GM06990 (cell line): ENCODE data around the gene MYMX.

Experiments
- DNase-seq: peaks from one replicate; pipeline ENCODE4 v3.0.0-alpha.2; 2011; ENCODE audit not compliant: insufficient read length; ENCODE audit errors: extremely low read depth
- H3K27me3 ChIP-seq: replicated peaks from 2 replicates; pipeline ENCODE4 v1.6.0; 2011; ENCODE audit warnings: low read length; ENCODE audit not compliant: control insufficient read depth, insufficient read depth
- H3K36me3 ChIP-seq: 2 replicates; pipeline ENCODE4 v1.5.1; 2011; ENCODE audit warnings: low read length; ENCODE audit not compliant: control insufficient read depth, insufficient read depth
- H3K4me3 ChIP-seq: replicated peaks from 2 replicates; pipeline ENCODE4 v1.5.1; 2011; ENCODE audit warnings: low read depth, mild to moderate bottlenecking, control low read depth, low read length
- TF ChIP-seq, protein P1 (sequence below): IDR thresholded peaks from 2 replicates; pipeline ENCODE4 v1.5.1; 2011; ENCODE audit warnings: low read length, control low read depth, mild to moderate bottlenecking, inconsistent platforms; ENCODE audit not compliant: insufficient read depth, poor library complexity, severe bottlenecking

MYMX gene

DNA sequence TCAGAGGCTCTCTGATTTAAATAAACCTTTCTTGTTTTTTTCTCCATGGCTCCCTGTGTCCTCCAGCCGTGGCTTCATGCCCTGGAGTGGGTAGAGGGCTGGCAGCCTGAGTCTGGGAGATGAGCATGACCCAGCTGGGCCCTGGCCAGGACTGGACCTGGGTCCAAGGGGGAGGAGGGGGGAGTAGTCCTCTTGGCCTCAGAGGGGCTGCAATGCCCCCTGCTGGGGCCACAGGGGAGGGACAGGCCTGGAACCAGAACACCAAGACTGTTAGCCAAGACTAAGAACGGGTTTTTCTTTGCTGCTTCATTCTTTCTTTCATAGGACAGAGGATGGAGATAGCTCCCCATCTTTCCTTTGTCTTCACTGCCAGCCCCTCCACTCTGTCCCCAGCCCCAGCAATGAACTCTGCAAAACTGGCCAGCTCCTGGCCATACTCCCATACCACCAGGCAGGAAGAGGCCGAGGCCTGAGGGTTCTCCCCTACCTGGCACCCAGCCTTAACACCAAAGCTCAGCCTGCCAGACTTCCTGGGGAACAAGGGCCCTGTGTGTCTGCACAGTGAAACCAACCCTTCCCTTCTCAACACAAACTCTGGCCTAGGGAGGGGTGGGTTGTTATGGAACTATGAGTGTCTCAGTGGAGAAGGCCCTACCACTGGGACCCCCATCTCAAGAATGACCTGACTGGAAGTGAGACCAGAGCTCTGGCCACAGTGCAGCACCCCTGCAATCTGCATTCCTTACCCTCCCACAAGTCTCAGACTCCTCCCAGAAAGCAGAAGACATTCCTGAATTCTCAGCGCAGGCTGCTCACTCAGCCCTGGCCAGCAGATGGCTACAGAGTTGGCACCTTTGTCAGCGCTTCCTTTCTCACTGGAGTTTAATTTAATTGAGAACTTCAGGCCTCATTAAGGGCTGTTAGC is 17.6 kb downstream of the MYMX start:
- Histone ChIP-seq H3K27me3 (no peaks in the 10 kb centered on the region), H3K4me3 (no peak overlapping the region), H3K36me3 (peaks cover 22% of the 10 kb centered on the region)
- TF ChIP-seq, protein P1, sequence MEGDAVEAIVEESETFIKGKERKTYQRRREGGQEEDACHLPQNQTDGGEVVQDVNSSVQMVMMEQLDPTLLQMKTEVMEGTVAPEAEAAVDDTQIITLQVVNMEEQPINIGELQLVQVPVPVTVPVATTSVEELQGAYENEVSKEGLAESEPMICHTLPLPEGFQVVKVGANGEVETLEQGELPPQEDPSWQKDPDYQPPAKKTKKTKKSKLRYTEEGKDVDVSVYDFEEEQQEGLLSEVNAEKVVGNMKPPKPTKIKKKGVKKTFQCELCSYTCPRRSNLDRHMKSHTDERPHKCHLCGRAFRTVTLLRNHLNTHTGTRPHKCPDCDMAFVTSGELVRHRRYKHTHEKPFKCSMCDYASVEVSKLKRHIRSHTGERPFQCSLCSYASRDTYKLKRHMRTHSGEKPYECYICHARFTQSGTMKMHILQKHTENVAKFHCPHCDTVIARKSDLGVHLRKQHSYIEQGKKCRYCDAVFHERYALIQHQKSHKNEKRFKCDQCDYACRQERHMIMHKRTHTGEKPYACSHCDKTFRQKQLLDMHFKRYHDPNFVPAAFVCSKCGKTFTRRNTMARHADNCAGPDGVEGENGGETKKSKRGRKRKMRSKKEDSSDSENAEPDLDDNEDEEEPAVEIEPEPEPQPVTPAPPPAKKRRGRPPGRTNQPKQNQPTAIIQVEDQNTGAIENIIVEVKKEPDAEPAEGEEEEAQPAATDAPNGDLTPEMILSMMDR = peak; percentile 74
- DNase-seq = no peak

DNA sequence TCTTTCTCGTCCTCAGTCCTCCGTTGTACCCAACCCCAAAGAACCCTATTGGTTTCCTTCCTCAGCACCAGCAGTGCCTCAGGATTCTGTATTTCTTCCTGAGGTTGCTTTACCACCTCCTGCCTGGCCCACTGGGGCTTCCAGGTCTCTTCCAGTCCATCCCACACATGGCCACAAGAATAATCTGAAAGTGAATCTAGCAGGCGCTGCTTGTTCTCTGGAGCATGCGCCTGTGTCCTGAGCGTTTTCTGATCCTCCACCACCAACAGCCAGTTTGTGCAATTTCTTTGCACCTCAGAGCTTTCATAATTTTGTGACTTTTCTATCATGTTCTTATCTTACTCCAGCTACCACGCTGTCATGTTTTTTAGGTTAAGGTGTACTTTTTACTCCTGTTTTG is 18.5 kb downstream of the MYMX start:
- no peak overlapping the region for H3K4me3 ChIP-seq
- TF ChIP-seq, protein P1 = no peak
- peaks cover 16% of the 10 kb centered on the region for H3K36me3 ChIP-seq
- no peaks in the 10 kb centered on the region for H3K27me3 ChIP-seq
- DNase-seq = no peak

DNA sequence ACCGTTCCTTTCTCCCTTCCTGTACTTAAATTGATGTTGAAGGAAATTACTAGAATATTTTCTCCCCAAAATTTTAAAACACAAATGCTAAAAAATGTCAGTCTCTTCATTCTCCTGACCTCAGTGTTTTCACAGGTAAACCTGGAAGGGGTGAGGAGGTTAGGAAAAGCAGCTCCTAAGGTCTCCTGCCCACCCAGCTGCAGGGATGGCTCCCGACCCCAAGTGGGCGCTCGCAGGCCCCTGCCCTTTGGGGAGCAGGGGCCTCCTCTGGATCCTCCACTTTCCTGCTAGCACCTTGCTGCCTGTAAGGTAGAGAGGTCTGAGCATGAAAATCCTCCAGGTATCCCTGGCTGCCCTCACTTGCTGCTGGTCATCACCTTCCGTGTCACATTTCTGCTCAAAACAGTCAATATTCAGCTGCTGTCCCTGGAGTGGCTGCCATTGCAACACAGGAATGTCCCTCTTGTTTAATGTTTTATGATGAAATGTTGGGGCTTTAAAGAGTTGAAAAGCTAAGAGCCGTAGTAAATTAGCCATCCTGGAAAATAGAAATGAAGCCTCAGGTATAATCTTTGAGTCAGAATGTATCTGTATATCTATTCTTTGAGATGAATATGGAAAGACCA is 19.3 kb downstream of the MYMX start:
- H3K27me3 ChIP-seq = no peaks in the 10 kb centered on the region
- H3K36me3 ChIP-seq = peaks cover 15% of the 10 kb centered on the region
- TF ChIP-seq, protein P1 = peak; percentile 2
- H3K4me3 ChIP-seq = no peak overlapping the region
- DNase-seq = no peak

DNA sequence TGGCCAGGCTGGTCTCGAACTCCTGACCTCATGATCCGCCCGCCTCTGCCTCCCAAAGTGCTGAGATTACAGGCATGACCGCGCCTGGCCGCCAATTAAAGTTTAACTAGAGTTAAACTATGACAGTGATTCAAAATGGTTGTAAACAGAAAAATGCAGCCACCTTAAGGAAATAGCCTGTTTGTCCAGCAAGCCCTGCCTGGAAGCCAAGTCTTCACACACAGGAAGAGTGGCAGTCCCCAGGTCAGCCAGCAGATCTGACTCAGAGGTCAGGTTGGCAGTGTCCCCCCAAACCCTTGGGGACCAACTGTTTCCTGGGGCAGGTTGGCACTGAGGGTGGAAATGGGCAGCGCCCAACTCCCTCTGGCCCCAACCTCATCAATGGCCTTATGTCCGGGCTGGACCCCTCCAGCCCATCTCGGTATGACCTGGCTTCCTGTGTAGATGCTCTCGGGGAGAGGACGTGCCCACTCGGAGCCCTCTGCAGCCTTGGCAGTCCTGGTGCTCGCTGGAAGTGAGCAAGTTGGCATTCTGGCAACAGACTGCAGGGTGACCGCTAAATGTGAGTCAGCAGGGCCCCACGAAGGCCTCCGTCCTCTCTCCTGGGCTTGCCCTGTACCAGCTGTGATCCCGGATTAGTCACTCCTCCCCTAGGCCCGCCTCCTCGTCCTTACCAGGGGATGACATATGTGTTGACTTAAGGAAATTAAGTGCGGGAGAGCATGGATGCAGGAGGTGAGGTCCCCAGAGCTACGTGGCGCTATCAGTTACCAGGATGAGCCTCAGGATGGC is 20.5 kb downstream of the MYMX start:
- Histone ChIP-seq H3K27me3 (no peaks in the 10 kb centered on the region), H3K4me3 (peak overlapping the region; percentile 71), H3K36me3 (peaks cover 9% of the 10 kb centered on the region)
- DNase-seq = peak; percentile 67
- TF ChIP-seq, protein P1 = no peak

DNA sequence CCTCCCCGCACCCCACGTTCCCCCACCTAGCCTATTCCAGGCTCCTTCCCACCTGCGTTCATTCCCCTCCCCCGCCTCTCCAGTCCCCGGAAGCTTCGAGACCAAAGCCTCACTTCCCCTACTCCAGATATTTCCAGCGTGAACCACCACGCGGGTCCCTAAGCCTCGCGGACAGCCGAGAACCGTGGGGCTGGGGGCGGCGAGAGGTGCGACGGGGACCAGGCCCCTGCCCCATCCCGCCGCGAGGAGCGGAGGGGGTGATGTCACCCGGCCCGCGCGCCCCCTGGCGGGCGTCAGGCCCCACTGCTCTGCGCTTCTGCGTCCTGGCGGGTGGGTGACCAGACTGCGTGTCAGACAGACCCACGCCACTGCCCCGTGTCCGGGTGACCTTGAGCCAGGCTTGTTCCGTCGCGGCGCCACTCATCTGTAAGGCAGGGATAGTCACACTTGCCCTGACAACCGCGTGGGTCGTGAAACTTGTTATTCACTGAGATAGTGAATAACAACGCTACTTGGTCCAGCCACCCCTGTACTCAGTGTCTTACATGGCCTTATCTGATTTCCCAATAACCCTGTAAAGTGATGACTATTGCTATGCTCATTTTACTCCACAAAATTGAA is 21.2 kb downstream of the MYMX start:
- no peaks in the 10 kb centered on the region for H3K27me3 ChIP-seq
- TF ChIP-seq, protein P1 = peak; percentile 90
- peak; percentile 83 for DNase-seq
- H3K4me3 ChIP-seq = peak overlapping the region; percentile 71
- H3K36me3 ChIP-seq = peaks cover 5% of the 10 kb centered on the region
